GM12878 (cell line): ENCODE results near the gene STARD8. TPM values are rescaled to one million over a fixed set of nuclear protein-coding genes. Genes with fewer than 3 reads are reported as not detected.

Experiments used
- ATAC-seq: fragments of 200-7000 bp; cut with Tn5 transposase; 3 replicates; pipeline ENCODE4 v1.9.1; 2020; ENCODE audit warnings: mild to moderate bottlenecking, moderate library complexity
- BruUV-seq: library from RNA; stranded (reverse); fragments of 400-500 nt; replicated peaks from 2 replicates; lab custom pipeline; 2021; lab: Mats Ljungman, UMichigan
- CTCF ChIA-PET: fragments of 300-600 bp; sonication (Branson Sonifier 250); formaldehyde crosslinking; extraction: SDS; loops from one replicate; lab custom pipeline; 2021; ENCODE audit warnings: inconsistent platforms; lab: Yijun Ruan, JAX
- POLR2A ChIA-PET: fragments of 350-600 bp; formaldehyde crosslinking; extraction: SDS; loops from one replicate; lab custom pipeline; 2021; ENCODE audit warnings: inconsistent platforms; lab: Charles Lee
- RAD21 ChIA-PET: fragments of 300-600 bp; sonication (Branson Sonifier 250); formaldehyde crosslinking; loops from one replicate; lab custom pipeline; 2023; ENCODE audit warnings: antibody characterized with exemption; ENCODE audit not compliant: unreplicated experiment; lab: Charles Lee
- SMC1A ChIA-PET: fragments of 300-600 bp; sonication (Branson Sonifier 250); formaldehyde crosslinking; loops from one replicate; lab custom pipeline; 2023; ENCODE audit not compliant: unreplicated experiment, uncharacterized antibody; lab: Charles Lee
- DNase-seq: peaks from one replicate; pipeline ENCODE4 v3.0.0-alpha.2; 2011; ENCODE audit warnings: low read depth, low spot score
- FAIRE-seq: peaks from 3 replicates; lab custom pipeline; 2011; peaks lifted over from hg19 to GRCh38; lab: Jason Lieb, UNC
- H2AFZ ChIP-seq: 2 replicates; pipeline ENCODE4 v1.6.0; 2011; ENCODE audit warnings: low read depth, low read length, control low read depth; ENCODE audit not compliant: control insufficient read depth
- H3K27ac ChIP-seq: 2 replicates; pipeline ENCODE4 v1.5.1; 2011; ENCODE audit warnings: control low read depth; ENCODE audit not compliant: control insufficient read depth, insufficient read depth
- H3K27me3 ChIP-seq, 2 experiments: replicated peaks in 1 of 2; 2 replicates each; pipeline versions ENCODE4 v1.6.0 to v1.6.1; 2011; ENCODE audit warnings: low read length in 1 of 2; ENCODE audit not compliant: control insufficient read depth in 2 of 2, insufficient read depth in 2 of 2
- H3K36me3 ChIP-seq, 2 experiments: 2 replicates each; pipeline ENCODE4 v1.5.1; 2011; ENCODE audit warnings: low read length in 1 of 2; ENCODE audit not compliant: control insufficient read depth in 2 of 2, insufficient read depth in 2 of 2
- H3K4me1 ChIP-seq: 2 replicates; pipeline ENCODE4 v1.6.1; 2011; ENCODE audit warnings: mild to moderate bottlenecking, low read length, moderate library complexity, mixed read lengths; ENCODE audit not compliant: control insufficient read depth, insufficient read depth
- H3K4me2 ChIP-seq: 2 replicates; pipeline ENCODE4 v1.6.0; 2011; ENCODE audit warnings: control low read depth; ENCODE audit not compliant: control insufficient read depth, insufficient read depth
- H3K4me3 ChIP-seq: fragments of 200-600 bp; sonication (generic); 2 replicates; pipeline ENCODE4 v1.5.1; 2016
- H3K79me2 ChIP-seq: 2 replicates; pipeline ENCODE4 v1.6.0; 2011; ENCODE audit warnings: low read length; ENCODE audit not compliant: control insufficient read depth, insufficient read depth
- H3K9ac ChIP-seq: 2 replicates; pipeline ENCODE4 v1.8.0; 2011; ENCODE audit warnings: low read length, control low read depth, mixed read lengths; ENCODE audit not compliant: control insufficient read depth, insufficient read depth
- H3K9me3 ChIP-seq: replicated peaks from 3 replicates; pipeline ENCODE4 v1.5.1; 2011; ENCODE audit warnings: mild to moderate bottlenecking, low read length; ENCODE audit not compliant: control insufficient read depth, insufficient read depth
- H4K20me1 ChIP-seq: 2 replicates; pipeline ENCODE4 v1.6.0; 2011; ENCODE audit not compliant: control insufficient read depth, insufficient read depth
- ATF7 ChIP-seq: fragments of 450-650 bp; IDR thresholded peaks from 2 replicates; pipeline ENCODE4 v1.6.1; 2016; ENCODE audit warnings: low read depth, mild to moderate bottlenecking
- CEBPZ ChIP-seq: fragments of 150-350 bp; IDR thresholded peaks from 2 replicates; pipeline ENCODE4 v1.6.1; 2016; ENCODE audit warnings: low read depth, low read length
- DPF2 ChIP-seq: fragments of 450-650 bp; IDR thresholded peaks from 2 replicates; pipeline ENCODE4 v1.6.1; 2017; ENCODE audit warnings: mild to moderate bottlenecking
- EED ChIP-seq: sonication (generic); IDR thresholded peaks from 2 replicates; pipeline ENCODE4 v1.6.1; 2016; ENCODE audit warnings: antibody characterized with exemption, low read depth
- FOXM1 ChIP-seq: IDR thresholded peaks from 2 replicates; pipeline ENCODE4 v1.6.1; 2012; ENCODE audit warnings: low read depth, mild to moderate bottlenecking, inconsistent platforms, low read length, moderate library complexity
- HCFC1 ChIP-seq: fragments of 150-350 bp; IDR thresholded peaks from 2 replicates; pipeline ENCODE4 v1.6.1; 2014; ENCODE audit warnings: low read length
- HDAC2 ChIP-seq: fragments of 200-600 bp; sonication (generic); IDR thresholded peaks from 2 replicates; pipeline ENCODE4 v1.6.1; 2017
- IKZF1 ChIP-seq: fragments of 450-650 bp; conservative IDR thresholded peaks from 2 replicates; pipeline ENCODE4 v1.6.1; 2017; ENCODE audit warnings: antibody characterized with exemption, mild to moderate bottlenecking
- IKZF2 ChIP-seq, 2 experiments: fragments of 450-650 bp; IDR thresholded peaks; 2 replicates each; pipeline ENCODE4 v1.6.1; 2017; ENCODE audit warnings: mild to moderate bottlenecking in 2 of 2, moderate library complexity in 2 of 2
- IRF4 ChIP-seq: IDR thresholded peaks from 2 replicates; pipeline ENCODE4 v1.6.1; 2011; ENCODE audit warnings: low read depth, low read length
- MEF2A ChIP-seq: IDR thresholded peaks from 2 replicates; pipeline ENCODE4 v1.6.1; 2011; ENCODE audit warnings: low read depth, mild to moderate bottlenecking, low read length, moderate library complexity; ENCODE audit not compliant: insufficient read depth
- PML ChIP-seq: IDR thresholded peaks from 2 replicates; pipeline ENCODE4 v1.6.1; 2012; ENCODE audit warnings: low read length, inconsistent platforms
- REST ChIP-seq: IDR thresholded peaks from 2 replicates; pipeline ENCODE4 v1.6.1; 2012; ENCODE audit warnings: mild to moderate bottlenecking, low read depth, low read length
- SRF ChIP-seq, 2 experiments: IDR thresholded peaks; 2 replicates each; pipeline ENCODE4 v1.6.1; 2011; ENCODE audit warnings: low read depth in 2 of 2, low read length in 2 of 2, mild to moderate bottlenecking in 1 of 2, moderate library complexity in 1 of 2
- SUZ12 ChIP-seq: fragments of 200-600 bp; sonication (generic); IDR thresholded peaks from one replicate; pipeline ENCODE4 v1.6.1; 2018; ENCODE audit warnings: antibody characterized with exemption, mild to moderate bottlenecking; ENCODE audit not compliant: unreplicated experiment
- WGBS: methylation state at CpG from one replicate; pipeline ENCODE4 v1.1.6; 2016; ENCODE audit warnings: low lambda C conversion rate; ENCODE audit not compliant: insufficient replicate concordance, insufficient coverage; ENCODE audit errors: missing lambda C conversion rate; 5-methylcytosine and 5-hydroxymethylcytosine counted together
- in situ Hi-C: fragments of 300-500 bp; cut with MboI; formaldehyde crosslinking; loops from 9 replicates; pipeline ENCODE4 v1.14.3; 2018; ENCODE audit warnings: mixed read lengths
- intact Hi-C: fragments of 100-400 bp; cut with micrococcal nuclease; formaldehyde crosslinking; loops from one replicate; pipeline ENCODE4 v1.14.2; 2022; ENCODE audit not compliant: unreplicated experiment
- polyA plus RNA-seq, 11 experiments: library from polyadenylated mRNA; depleted of rRNA in 4 of 11; unstranded in 6 of 11; stranded (reverse) in 5 of 11; fragments of >200 nt; fragmentation: Nextera tagmentation in 4 of 11; fragmentation: Illumina TruSeq in 1 of 11; extraction: Ambion mirVana in 4 of 11; extraction: Trizol in 1 of 11; gene quantifications; 1 replicate in 1 of 11; 2 replicates in 10 of 11; pipeline versions ENCODE4 v1.2.1 to v1.2.3, GENCODE V29; 2011 to 2016; ENCODE audit warnings: inconsistent platforms in 2 of 11, missing spikeins in 2 of 11, low read depth in 1 of 11
- total RNA-seq, 4 experiments: library from RNA; depleted of rRNA in 3 of 4; stranded (reverse); fragments of >200 nt in 3 of 4; fragmentation: Illumina TruSeq in 1 of 4; extraction: Trizol in 1 of 4; gene quantifications; 2 replicates each; pipeline versions ENCODE4 v1.2.1 to v1.2.3, GENCODE V29; 2013 to 2021
- TF ChIP-seq, protein P1 (sequence below): fragments of 450-650 bp; IDR thresholded peaks from 2 replicates; pipeline ENCODE4 v1.6.1; 2017; ENCODE audit warnings: mild to moderate bottlenecking, moderate library complexity

STARD8 gene
- total and polyA plus RNA-seq, 10 of the 15 experiments (the other 5 are each of a cell fraction or from before 2014, with no cell fraction given), result 0.03 to 0.14 (median 0.07) TPM; not detected in 6

DNA sequence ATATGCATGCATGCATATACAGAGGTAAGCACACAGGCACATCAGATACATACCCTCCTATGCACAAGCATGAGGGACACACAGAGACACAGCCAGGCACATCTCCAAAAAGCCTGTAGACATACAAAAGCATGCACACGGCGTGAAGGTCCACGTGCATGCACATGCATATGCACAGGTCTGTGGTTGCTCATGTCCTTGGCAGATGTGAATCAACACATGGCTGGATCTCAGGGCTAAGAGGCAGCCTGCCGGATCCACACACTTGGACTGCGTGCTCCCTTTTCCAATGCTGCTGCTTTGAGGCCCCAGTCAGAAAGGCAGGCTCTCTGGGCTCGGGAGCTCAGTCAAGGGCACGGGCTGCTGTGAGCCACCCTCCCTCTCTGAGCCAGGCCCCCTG, 3.6 kb downstream of the STARD8 start:
- peak; percentile 30; the same call in 2 of the 3 replicates for ATAC-seq
- SMC1A ChIA-PET, result no interaction called here
- no peak overlapping the region for H3K4me3 ChIP-seq
- H3K4me1 ChIP-seq, result no peaks in the 10 kb centered on the region
- no peaks in the 10 kb centered on the region for H4K20me1 ChIP-seq
- WGBS, result 23% methylated on average over 6 of the region's 7 CpGs
- no peaks in the 10 kb centered on the region; a peak in 1 of 4 replicates for H3K27me3 ChIP-seq
- in situ Hi-C loops, result no loop called here
- no peak overlapping the region for H3K9ac ChIP-seq
- intact Hi-C loops, result no loop called here
- FAIRE-seq, result no peak
- no peaks in the 10 kb centered on the region for H3K36me3 ChIP-seq
- no peak for DNase-seq
- H3K4me2 ChIP-seq, result no peak overlapping the region
- POLR2A ChIA-PET, result no interaction called here
- RAD21 ChIA-PET, result no interaction called here
- no peaks in the 10 kb centered on the region for H3K9me3 ChIP-seq
- CTCF ChIA-PET, result no interaction called here
- TF ChIP-seq MEF2A (no peak), PML (no peak), CEBPZ (no peak), IKZF1 (no peak), EED (no peak), HDAC2 (no peak), SRF (IDR thresholded peaks at IDR 0.05; ENCODE audit: low read depth in 2 of 2, low read length in 2 of 2) (no peak), ATF7 (no peak), REST (no peak), FOXM1 (no peak), IKZF2 (IDR thresholded peaks at IDR 0.05) (no peak), IRF4 (no peak), SUZ12 (no peak), HCFC1 (no peak), DPF2 (no peak)
- TF ChIP-seq, protein P1, sequence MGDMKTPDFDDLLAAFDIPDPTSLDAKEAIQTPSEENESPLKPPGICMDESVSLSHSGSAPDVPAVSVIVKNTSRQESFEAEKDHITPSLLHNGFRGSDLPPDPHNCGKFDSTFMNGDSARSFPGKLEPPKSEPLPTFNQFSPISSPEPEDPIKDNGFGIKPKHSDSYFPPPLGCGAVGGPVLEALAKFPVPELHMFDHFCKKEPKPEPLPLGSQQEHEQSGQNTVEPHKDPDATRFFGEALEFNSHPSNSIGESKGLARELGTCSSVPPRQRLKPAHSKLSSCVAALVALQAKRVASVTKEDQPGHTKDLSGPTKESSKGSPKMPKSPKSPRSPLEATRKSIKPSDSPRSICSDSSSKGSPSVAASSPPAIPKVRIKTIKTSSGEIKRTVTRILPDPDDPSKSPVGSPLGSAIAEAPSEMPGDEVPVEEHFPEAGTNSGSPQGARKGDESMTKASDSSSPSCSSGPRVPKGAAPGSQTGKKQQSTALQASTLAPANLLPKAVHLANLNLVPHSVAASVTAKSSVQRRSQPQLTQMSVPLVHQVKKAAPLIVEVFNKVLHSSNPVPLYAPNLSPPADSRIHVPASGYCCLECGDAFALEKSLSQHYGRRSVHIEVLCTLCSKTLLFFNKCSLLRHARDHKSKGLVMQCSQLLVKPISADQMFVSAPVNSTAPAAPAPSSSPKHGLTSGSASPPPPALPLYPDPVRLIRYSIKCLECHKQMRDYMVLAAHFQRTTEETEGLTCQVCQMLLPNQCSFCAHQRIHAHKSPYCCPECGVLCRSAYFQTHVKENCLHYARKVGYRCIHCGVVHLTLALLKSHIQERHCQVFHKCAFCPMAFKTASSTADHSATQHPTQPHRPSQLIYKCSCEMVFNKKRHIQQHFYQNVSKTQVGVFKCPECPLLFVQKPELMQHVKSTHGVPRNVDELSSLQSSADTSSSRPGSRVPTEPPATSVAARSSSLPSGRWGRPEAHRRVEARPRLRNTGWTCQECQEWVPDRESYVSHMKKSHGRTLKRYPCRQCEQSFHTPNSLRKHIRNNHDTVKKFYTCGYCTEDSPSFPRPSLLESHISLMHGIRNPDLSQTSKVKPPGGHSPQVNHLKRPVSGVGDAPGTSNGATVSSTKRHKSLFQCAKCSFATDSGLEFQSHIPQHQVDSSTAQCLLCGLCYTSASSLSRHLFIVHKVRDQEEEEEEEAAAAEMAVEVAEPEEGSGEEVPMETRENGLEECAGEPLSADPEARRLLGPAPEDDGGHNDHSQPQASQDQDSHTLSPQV, result no peak
- H2AFZ ChIP-seq, result no peak overlapping the region
- no peaks in the 10 kb centered on the region for H3K79me2 ChIP-seq
- no peak overlapping the region for H3K27ac ChIP-seq
- no TSS peak for BruUV-seq
